GM08714 (cell line): ENCODE data around the gene BCL2.

ENCODE experiments used
- H3K4me3 ChIP-seq: fragments of 200-500 bp; sonication (Bioruptor generic); 2 replicates; pipeline ENCODE4 v1.5.1; 2014; ENCODE audit warnings: mild to moderate bottlenecking, low read length, inconsistent platforms
- ZNF274 ChIP-seq: IDR thresholded peaks from 2 replicates; pipeline ENCODE4 v1.6.1; 2012; ENCODE audit warnings: mild to moderate bottlenecking, low read depth, low read length

The BCL2 gene

GRCh38 chr18:63138436-63139340, 180.9 kb downstream of the BCL2 start:
- no peak for TF ChIP-seq ZNF274
- H3K4me3 ChIP-seq: peak overlapping the region; percentile 58; the same call in 1 of the 2 replicates

GRCh38 chr18:63137999-63138435, 181.6 kb downstream of the BCL2 start:
- TF ChIP-seq ZNF274: no peak
- H3K4me3 ChIP-seq: peak overlapping the region; percentile 58; the same call in 1 of the 2 replicates

GRCh38 chr18:63135101-63135500, 184.5 kb downstream of the BCL2 start:
- TF ChIP-seq ZNF274: no peak
- no peak overlapping the region for H3K4me3 ChIP-seq

GRCh38 chr18:63132819-63133200, 186.8 kb downstream of the BCL2 start:
- H3K4me3 ChIP-seq: no peak overlapping the region

GRCh38 chr18:63131959-63132818, 187.4 kb downstream of the BCL2 start:
- H3K4me3 ChIP-seq: no peak overlapping the region
- TF ChIP-seq ZNF274: no peak

More at GRCh38 chr18:63132819-63133200, 186.8 kb downstream of the BCL2 start:
- TF ChIP-seq ZNF274: no peak

DNA sequence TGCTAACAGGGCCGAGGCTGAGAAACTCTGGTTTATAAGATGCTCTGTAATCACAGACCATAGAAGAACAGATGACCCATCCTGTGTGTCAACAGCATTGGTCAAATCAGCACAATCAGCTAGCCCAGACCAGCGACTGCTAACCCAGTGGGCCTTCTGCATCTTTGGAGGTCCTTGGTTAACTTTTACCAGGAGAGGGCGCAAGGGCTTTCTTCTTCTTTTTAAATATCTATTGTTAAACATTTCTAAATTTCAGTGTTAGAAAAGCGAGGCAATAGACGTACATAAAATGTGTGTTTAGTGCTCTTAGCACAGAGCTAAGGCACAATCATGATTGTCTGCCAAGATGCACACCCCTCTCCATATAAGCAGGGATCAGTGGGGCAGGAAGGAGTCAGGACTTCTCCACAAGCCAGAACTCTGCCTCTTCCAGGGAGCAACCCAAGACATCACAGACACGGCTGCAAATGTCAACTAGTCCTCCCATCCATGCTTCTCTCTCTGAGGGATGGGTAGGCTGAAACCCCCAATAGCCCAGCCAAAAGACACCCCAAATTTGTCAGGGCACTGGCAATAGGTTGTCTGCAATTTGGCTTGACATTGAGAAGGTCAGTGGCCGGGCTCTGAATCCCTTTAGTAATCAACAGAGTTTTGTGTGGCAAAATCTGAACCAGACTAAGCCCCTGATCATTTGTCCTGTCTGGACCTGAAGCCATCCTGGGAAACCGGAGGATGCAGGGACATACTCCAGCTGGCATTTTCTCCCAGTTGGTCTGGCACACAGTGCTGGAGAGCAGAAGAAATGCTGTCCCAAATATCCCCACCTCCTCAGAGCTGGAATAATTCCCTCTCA, 188.2 kb downstream of the BCL2 start:
- no peak overlapping the region for H3K4me3 ChIP-seq
- TF ChIP-seq ZNF274: no peak

DNA sequence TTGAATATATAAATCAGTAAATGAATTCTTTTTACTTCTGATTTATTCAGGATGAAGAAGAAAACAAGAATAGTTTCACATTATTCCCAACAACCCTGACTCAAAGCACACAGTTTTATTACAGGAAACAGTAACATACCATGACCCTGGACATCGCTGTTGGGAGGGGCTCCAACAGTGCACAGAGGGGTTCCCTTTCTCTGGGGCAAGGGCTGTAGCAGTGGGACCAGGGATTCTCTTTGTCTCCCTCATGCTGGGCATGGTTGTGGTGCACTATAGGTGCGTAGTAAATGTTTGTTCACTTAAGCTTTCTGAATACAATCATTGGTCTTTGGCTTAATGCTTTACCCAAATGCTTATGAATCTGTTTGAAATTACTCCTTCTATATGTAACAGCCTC, 189.4 kb downstream of the BCL2 start:
- H3K4me3 ChIP-seq: no peak overlapping the region
- TF ChIP-seq ZNF274: no peak

GRCh38 chr18:63128237-63128974, 191.2 kb downstream of the BCL2 start:
- H3K4me3 ChIP-seq: no peak overlapping the region
- TF ChIP-seq ZNF274: no peak

DNA sequence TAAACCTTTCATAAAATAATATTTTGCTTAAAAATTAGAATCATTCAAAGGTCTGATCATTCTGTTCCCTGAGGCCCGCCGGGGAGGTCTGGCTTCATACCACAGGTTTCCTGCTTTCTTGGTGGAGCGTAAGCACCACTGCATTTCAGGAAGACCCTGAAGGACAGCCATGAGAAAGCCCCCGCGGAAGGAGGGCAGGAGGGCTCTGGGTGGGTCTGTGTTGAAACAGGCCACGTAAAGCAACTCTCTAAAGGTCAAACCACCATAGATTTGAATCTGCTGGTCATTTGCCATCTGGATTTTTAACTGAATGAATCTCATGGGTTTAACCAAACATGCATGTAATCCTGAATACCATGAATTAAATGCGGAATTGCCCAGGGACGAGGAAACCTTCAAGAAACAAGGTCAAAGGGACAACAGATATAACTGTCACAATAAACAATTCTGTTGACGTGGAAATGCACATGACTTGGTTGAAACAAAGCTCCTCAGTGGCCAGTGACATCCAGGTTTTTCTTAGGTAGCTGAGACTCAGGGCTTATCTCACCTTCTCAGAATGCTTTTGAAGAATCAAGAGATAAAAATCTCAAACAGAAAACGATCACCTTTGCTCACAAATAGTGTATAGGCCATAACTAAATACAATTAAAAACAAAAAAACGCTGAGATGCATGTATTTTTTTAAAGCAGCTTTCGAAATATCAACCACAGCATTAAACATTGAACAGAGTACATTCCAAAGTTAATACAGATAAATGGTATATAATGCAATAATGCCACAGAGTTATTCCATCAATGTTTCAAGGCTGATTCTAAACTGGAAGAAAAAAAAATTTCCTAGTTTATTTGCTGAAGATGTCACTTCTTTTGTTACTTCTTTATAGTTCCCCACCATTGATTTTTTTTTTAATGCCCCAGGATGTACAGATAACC, 193.2 kb downstream of the BCL2 start:
- H3K4me3 ChIP-seq: no peak overlapping the region
- no peak for TF ChIP-seq ZNF274

- no peak overlapping the region for H3K4me3 ChIP-seq
- TF ChIP-seq ZNF274: no peak
Measured at GRCh38 chr18:63120620-63121019, 198.9 kb downstream of the BCL2 start.

- TF ChIP-seq ZNF274: no peak
- H3K4me3 ChIP-seq: no peak overlapping the region
Measured at GRCh38 chr18:63119647-63120046, 199.9 kb downstream of the BCL2 start.

DNA sequence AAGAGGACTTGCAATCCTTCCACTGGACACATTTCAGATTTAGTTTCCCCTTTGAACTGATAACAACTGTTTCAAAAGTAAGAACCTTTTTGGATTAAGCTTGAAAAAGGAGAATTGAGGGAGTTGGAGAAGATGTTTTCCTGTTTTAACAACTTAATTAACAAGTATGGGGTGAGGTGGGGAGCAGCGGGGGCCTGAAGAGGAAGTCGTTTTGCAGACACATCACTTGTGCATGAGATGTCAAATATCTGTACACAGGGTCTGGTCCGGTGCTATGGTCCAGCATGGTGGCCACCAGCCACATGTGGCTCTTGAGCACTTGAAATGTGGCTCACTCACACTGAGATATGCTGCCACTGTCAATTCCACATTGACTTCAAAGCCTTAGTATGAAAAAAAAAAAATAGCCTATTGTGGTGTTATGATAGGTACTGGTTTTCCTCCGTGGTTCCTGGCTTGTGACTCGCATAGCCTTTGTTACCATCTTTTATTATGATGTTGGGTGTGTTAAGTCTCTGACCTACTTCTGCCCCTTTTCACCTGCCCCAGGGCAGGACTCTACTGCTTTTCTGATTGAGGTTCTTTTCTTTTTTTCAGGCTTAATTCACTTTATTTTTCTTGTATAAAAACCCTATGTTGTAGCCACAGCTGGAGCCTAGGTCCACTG, 205.5 kb downstream of the BCL2 start:
- H3K4me3 ChIP-seq: no peak overlapping the region

More for the DNA sequence above, 205.5 kb downstream of the BCL2 start:
- TF ChIP-seq ZNF274: no peak
